Thyroid gland (tissue), 4 donors: ENCODE results near the gene PELI1.

Experiments
- POLR2A ChIP-seq, 2 donors: fragments of 450-650 bp; IDR thresholded peaks; one replicate each; pipeline ENCODE4 v1.6.1; 2017; ENCODE audit warnings: antibody characterized with exemption in 2 of 2, mild to moderate bottlenecking in 2 of 2, moderate library complexity in 1 of 2
- TF ChIP-seq, protein P1 (sequence below), 6 experiments: fragments of 200-600 bp in 3 of 6; fragments of 450-650 bp in 3 of 6; sonication (generic) in 3 of 6; IDR thresholded peaks; one replicate each; pipeline ENCODE4 v1.5.1; 2016 to 2019; ENCODE audit warnings: antibody characterized with exemption in 6 of 6, mild to moderate bottlenecking in 2 of 6, inconsistent platforms in 1 of 6, moderate library complexity in 1 of 6

DNA sequence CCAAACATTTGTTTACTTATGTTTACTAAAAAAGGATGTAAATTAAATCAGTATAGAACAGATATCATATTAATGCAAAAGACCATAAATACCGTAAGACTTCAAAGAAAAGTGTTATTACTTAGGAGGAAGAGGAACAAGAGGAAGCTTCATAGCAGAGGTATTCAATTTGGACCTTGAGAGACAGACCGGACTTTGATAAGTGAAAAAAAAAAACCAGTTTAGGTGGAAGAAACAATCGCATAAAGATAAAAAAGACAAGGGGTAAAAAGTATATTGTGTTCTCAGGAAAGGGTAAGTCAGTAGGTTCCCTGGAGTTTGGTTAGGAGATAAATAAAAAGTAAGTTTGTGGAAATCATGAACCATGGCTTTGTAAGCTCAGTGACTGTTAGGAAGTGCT is 17.6 kb downstream of the PELI1 start:
- TF ChIP-seq, protein P1, sequence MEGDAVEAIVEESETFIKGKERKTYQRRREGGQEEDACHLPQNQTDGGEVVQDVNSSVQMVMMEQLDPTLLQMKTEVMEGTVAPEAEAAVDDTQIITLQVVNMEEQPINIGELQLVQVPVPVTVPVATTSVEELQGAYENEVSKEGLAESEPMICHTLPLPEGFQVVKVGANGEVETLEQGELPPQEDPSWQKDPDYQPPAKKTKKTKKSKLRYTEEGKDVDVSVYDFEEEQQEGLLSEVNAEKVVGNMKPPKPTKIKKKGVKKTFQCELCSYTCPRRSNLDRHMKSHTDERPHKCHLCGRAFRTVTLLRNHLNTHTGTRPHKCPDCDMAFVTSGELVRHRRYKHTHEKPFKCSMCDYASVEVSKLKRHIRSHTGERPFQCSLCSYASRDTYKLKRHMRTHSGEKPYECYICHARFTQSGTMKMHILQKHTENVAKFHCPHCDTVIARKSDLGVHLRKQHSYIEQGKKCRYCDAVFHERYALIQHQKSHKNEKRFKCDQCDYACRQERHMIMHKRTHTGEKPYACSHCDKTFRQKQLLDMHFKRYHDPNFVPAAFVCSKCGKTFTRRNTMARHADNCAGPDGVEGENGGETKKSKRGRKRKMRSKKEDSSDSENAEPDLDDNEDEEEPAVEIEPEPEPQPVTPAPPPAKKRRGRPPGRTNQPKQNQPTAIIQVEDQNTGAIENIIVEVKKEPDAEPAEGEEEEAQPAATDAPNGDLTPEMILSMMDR (IDR thresholded peaks at IDR 0.05) = no peak
- no peak for TF ChIP-seq POLR2A (IDR thresholded peaks at IDR 0.05)
